GM13976 (cell line): ENCODE data around the gene GAGE12F.
"Not testable (repeated sequence)": the region's sequence is repeated elsewhere in the genome, so short reads cannot be mapped to it uniquely, and the experiment has no call there.

Experiments
- DNase-seq: peaks from one replicate; pipeline ENCODE4 v3.0.0; 2012; ENCODE audit warnings: low spot score
- CTCF ChIP-seq: IDR thresholded peaks from 2 replicates; pipeline ENCODE4 v1.5.1; 2012; ENCODE audit warnings: borderline replicate concordance, mild to moderate bottlenecking; ENCODE audit not compliant: insufficient read depth; ENCODE audit errors: extremely low read depth, missing control alignments, control extremely low read depth
- in situ Hi-C: fragments of 300-500 bp; cut with MboI; formaldehyde crosslinking; loops from one replicate; pipeline ENCODE4 v1.12.0; 2022; ENCODE audit warnings: low sequenced_read_pairs, mixed read lengths, inconsistent platforms; ENCODE audit not compliant: unreplicated experiment

The GAGE12F gene

GRCh38 chrX:49560542-49560941, at the start of gene GAGE12F:
GAGE12F (plus strand) TSS chrX:49560842; CDS start chrX:49561997, 1,155 bp downstream.
- DNase-seq, in situ Hi-C loops: not testable (repeated sequence)

- in situ Hi-C loops, DNase-seq: not testable (repeated sequence)
These were observed 28.8 kb upstream of the GAGE12F start, which contains the start of gene GAGE12C for GRCh38 chrX:49531877-49532276. GAGE12C (plus strand) TSS chrX:49532177; CDS start chrX:49533332, 1,155 bp downstream.

GRCh38 chrX:49541433-49541832, 19.2 kb upstream of the GAGE12F start, which contains the start of gene GAGE12D:
GAGE12D (plus strand) TSS chrX:49541733; CDS start chrX:49542888, 1,155 bp downstream.
- DNase-seq, in situ Hi-C loops: not testable (repeated sequence)

GRCh38 chrX:49550989-49551388, 9.7 kb upstream of the GAGE12F start, which contains the start of gene GAGE12E:
GAGE12E (plus strand) TSS chrX:49551289; CDS start chrX:49552444, 1,155 bp downstream.
- in situ Hi-C loops, DNase-seq: not testable (repeated sequence)

- DNase-seq, in situ Hi-C loops: not testable (repeated sequence)
These were observed 8.1 kb downstream of the GAGE12F start for GRCh38 chrX:49568728-49569127.

- DNase-seq, in situ Hi-C loops: not testable (repeated sequence)
These were observed 8.5 kb downstream of the GAGE12F start for GRCh38 chrX:49569152-49569551.

- DNase-seq, in situ Hi-C loops: not testable (repeated sequence)
These were observed 9.5 kb downstream of the GAGE12F start, which contains the start of gene GAGE12G for GRCh38 chrX:49570100-49570499. GAGE12G (plus strand) TSS chrX:49570400; CDS start chrX:49571555, 1,155 bp downstream.

- in situ Hi-C loops, DNase-seq: not testable (repeated sequence)
These were observed 19.0 kb downstream of the GAGE12F start, which contains the start of gene GAGE12H for GRCh38 chrX:49579649-49580048. GAGE12H (plus strand) TSS chrX:49579949; CDS start chrX:49581104, 1,155 bp downstream.

- DNase-seq, in situ Hi-C loops: not testable (repeated sequence)
These were observed 28.6 kb downstream of the GAGE12F start, which contains the start of gene GAGE2A for GRCh38 chrX:49589196-49589595. GAGE2A (plus strand) TSS chrX:49589496; CDS start chrX:49590651, 1,155 bp downstream.

GRCh38 chrX:49589769-49590478, 29.3 kb downstream of the GAGE12F start:
- DNase-seq, in situ Hi-C loops: not testable (repeated sequence)

- DNase-seq, in situ Hi-C loops: not testable (repeated sequence)
These were observed 29.8 kb downstream of the GAGE12F start for GRCh38 chrX:49590488-49590887.

GRCh38 chrX:49598720-49599119, 38.1 kb downstream of the GAGE12F start, which contains the start of gene GAGE1:
GAGE1 (plus strand) TSS chrX:49599020; CDS start chrX:49600175, 1,155 bp downstream.
- in situ Hi-C loops, DNase-seq: not testable (repeated sequence)

GRCh38 chrX:49610718-49611310, 50.2 kb downstream of the GAGE12F start:
- TF ChIP-seq CTCF: no peak
- no peak for DNase-seq
- in situ Hi-C loops: no loop called here
